Fibroblast of skin of right biceps (primary cell): ENCODE results near the gene ABCA10.

Experiments
- DNase-seq: peaks from one replicate; pipeline ENCODE4 v3.0.0-alpha.2; 2013

ABCA10 gene

GRCh38 chr17:69164206-69164605, 64.4 kb downstream of the ABCA10 start:
- no peak for DNase-seq

GRCh38 chr17:69159418-69159817, 69.2 kb downstream of the ABCA10 start:
- DNase-seq = no peak

- no peak for DNase-seq
Observed at GRCh38 chr17:69154267-69154666, 74.4 kb downstream of the ABCA10 start.

- DNase-seq = no peak
Observed at GRCh38 chr17:69150333-69150732, 78.3 kb downstream of the ABCA10 start.

- no peak for DNase-seq
Observed at GRCh38 chr17:69147460-69147859, 81.2 kb downstream of the ABCA10 start.

- no peak for DNase-seq
Observed at GRCh38 chr17:69144331-69145255, 84.0 kb downstream of the ABCA10 start.

GRCh38 chr17:69143683-69144231, 84.9 kb downstream of the ABCA10 start:
- DNase-seq = no peak

GRCh38 chr17:69143151-69143550, 85.5 kb downstream of the ABCA10 start:
- no peak for DNase-seq

GRCh38 chr17:69142175-69142802, 86.3 kb downstream of the ABCA10 start:
- DNase-seq = peak; percentile 77

- DNase-seq = peak; percentile 20
Observed at GRCh38 chr17:69141431-69142174, 87.0 kb downstream of the ABCA10 start, which contains the start of gene ABCA6. Gene ABCA6 (minus strand): TSS chr17:69141895. CDS start chr17:69140703, 1,192 bp downstream.

- DNase-seq = no peak
Observed at GRCh38 chr17:69134112-69134511, 94.5 kb downstream of the ABCA10 start.

GRCh38 chr17:69130627-69131296, 97.9 kb downstream of the ABCA10 start:
- DNase-seq = no peak

- DNase-seq = no peak
Observed at GRCh38 chr17:69123626-69124025, 105.0 kb downstream of the ABCA10 start.

GRCh38 chr17:69122065-69122464, 106.6 kb downstream of the ABCA10 start:
- DNase-seq = no peak

GRCh38 chr17:69117855-69118784, 110.5 kb downstream of the ABCA10 start:
- DNase-seq = no peak

GRCh38 chr17:69111794-69112193, 116.8 kb downstream of the ABCA10 start:
- DNase-seq = no peak

GRCh38 chr17:69105907-69106730, 122.5 kb downstream of the ABCA10 start:
- no peak for DNase-seq

- no peak for DNase-seq
Observed at GRCh38 chr17:69103557-69104233, 124.9 kb downstream of the ABCA10 start.

- DNase-seq = no peak
Observed at GRCh38 chr17:69098625-69099024, 130.0 kb downstream of the ABCA10 start.
